HEK293 (cell line): ENCODE results near the gene CKS1B.

Experiments used
- GFI1B ChIP-seq: fragments of 450-650 bp; formaldehyde crosslinking; IDR thresholded peaks from 2 replicates; pipeline ENCODE4 v1.5.1; 2016; ENCODE audit warnings: missing biosample characterization, missing genetic modification characterization
- HOXD13 ChIP-seq: sonication (generic); formaldehyde crosslinking; IDR thresholded peaks from 2 replicates; pipeline ENCODE4 v1.8.0; 2022; ENCODE audit warnings: missing genetic modification reagents, borderline replicate concordance
- MEIS1 ChIP-seq: sonication (generic); formaldehyde crosslinking; IDR thresholded peaks from 2 replicates; pipeline ENCODE4 v1.8.1; 2022; ENCODE audit warnings: missing genetic modification reagents, mild to moderate bottlenecking, borderline replicate concordance
- OVOL3 ChIP-seq: fragments of 450-650 bp; formaldehyde crosslinking; IDR thresholded peaks from 2 replicates; pipeline ENCODE4 v1.5.1; 2016; ENCODE audit warnings: missing biosample characterization, missing genetic modification characterization
- SP7 ChIP-seq: fragments of 450-650 bp; formaldehyde crosslinking; IDR thresholded peaks from 2 replicates; pipeline ENCODE4 v1.5.1; 2016; ENCODE audit warnings: missing biosample characterization, missing genetic modification characterization
- TCF7L2 ChIP-seq: IDR thresholded peaks from 2 replicates; pipeline ENCODE4 v1.6.1; 2011; ENCODE audit warnings: low read depth, mild to moderate bottlenecking, inconsistent platforms, low read length, moderate library complexity, borderline replicate concordance
- ZBTB48 ChIP-seq: fragments of 450-650 bp; formaldehyde crosslinking; IDR thresholded peaks from 2 replicates; pipeline ENCODE4 v1.5.1; 2016; ENCODE audit warnings: missing biosample characterization, missing genetic modification characterization
- ZBTB8A ChIP-seq: fragments of 450-650 bp; formaldehyde crosslinking; IDR thresholded peaks from 2 replicates; pipeline ENCODE4 v1.5.1; 2016; ENCODE audit warnings: missing biosample characterization, missing genetic modification characterization
- ZNF138 ChIP-seq: fragments of 450-650 bp; formaldehyde crosslinking; IDR thresholded peaks from 2 replicates; pipeline ENCODE4 v1.5.1; 2016; ENCODE audit warnings: missing biosample characterization, missing genetic modification characterization, borderline replicate concordance
- ZNF146 ChIP-seq: fragments of 450-650 bp; formaldehyde crosslinking; IDR thresholded peaks from 2 replicates; pipeline ENCODE4 v1.5.1; 2016; ENCODE audit warnings: missing biosample characterization, missing genetic modification characterization
- ZNF16 ChIP-seq: fragments of 450-650 bp; formaldehyde crosslinking; IDR thresholded peaks from 2 replicates; pipeline ENCODE4 v1.5.1; 2016; ENCODE audit warnings: low read depth, missing biosample characterization, missing genetic modification characterization
- ZNF174 ChIP-seq: fragments of 450-650 bp; formaldehyde crosslinking; IDR thresholded peaks from 2 replicates; pipeline ENCODE4 v1.5.0; 2017; ENCODE audit warnings: missing biosample characterization, mild to moderate bottlenecking, missing genetic modification characterization
- ZNF175 ChIP-seq: fragments of 450-650 bp; formaldehyde crosslinking; IDR thresholded peaks from 2 replicates; pipeline ENCODE4 v1.5.1; 2016; ENCODE audit warnings: missing biosample characterization, missing genetic modification characterization
- ZNF2 ChIP-seq: fragments of 450-650 bp; formaldehyde crosslinking; IDR thresholded peaks from 2 replicates; pipeline ENCODE4 v1.5.1; 2016; ENCODE audit warnings: missing biosample characterization, missing genetic modification characterization
- ZNF211 ChIP-seq: fragments of 450-650 bp; formaldehyde crosslinking; IDR thresholded peaks from 2 replicates; pipeline ENCODE4 v1.5.1; 2016; ENCODE audit warnings: low read depth, missing biosample characterization, missing genetic modification characterization
- ZNF221 ChIP-seq: fragments of 450-650 bp; formaldehyde crosslinking; IDR thresholded peaks from 2 replicates; pipeline ENCODE4 v1.5.1; 2017; ENCODE audit warnings: missing biosample characterization, missing genetic modification characterization, borderline replicate concordance
- ZNF23 ChIP-seq: fragments of 450-650 bp; formaldehyde crosslinking; IDR thresholded peaks from 2 replicates; pipeline ENCODE4 v1.5.1; 2016; ENCODE audit warnings: missing biosample characterization, missing genetic modification characterization, borderline replicate concordance
- ZNF239 ChIP-seq: fragments of 450-650 bp; formaldehyde crosslinking; IDR thresholded peaks from 2 replicates; pipeline ENCODE4 v1.5.1; 2016; ENCODE audit warnings: missing biosample characterization, missing genetic modification characterization
- ZNF24 ChIP-seq: fragments of 450-650 bp; formaldehyde crosslinking; IDR thresholded peaks from 2 replicates; pipeline ENCODE4 v1.5.1; 2016; ENCODE audit warnings: missing biosample characterization, missing genetic modification characterization
- ZNF335 ChIP-seq: fragments of 450-650 bp; formaldehyde crosslinking; conservative IDR thresholded peaks from 2 replicates; pipeline ENCODE4 v1.5.1; 2016; ENCODE audit warnings: missing biosample characterization, missing genetic modification characterization
- ZNF391 ChIP-seq: fragments of 450-650 bp; formaldehyde crosslinking; IDR thresholded peaks from 2 replicates; pipeline ENCODE4 v1.5.1; 2016; ENCODE audit warnings: low read depth, missing biosample characterization, missing genetic modification characterization, borderline replicate concordance
- ZNF544 ChIP-seq: fragments of 450-650 bp; formaldehyde crosslinking; IDR thresholded peaks from 2 replicates; pipeline ENCODE4 v1.5.0; 2017; ENCODE audit warnings: missing biosample characterization, missing genetic modification characterization
- ZNF623 ChIP-seq: fragments of 450-650 bp; formaldehyde crosslinking; IDR thresholded peaks from 2 replicates; pipeline ENCODE4 v1.5.1; 2016; ENCODE audit warnings: missing biosample characterization, missing genetic modification characterization
- ZNF76 ChIP-seq: fragments of 450-650 bp; formaldehyde crosslinking; IDR thresholded peaks from 2 replicates; pipeline ENCODE4; 2016; ENCODE audit warnings: low read depth, missing biosample characterization, missing genetic modification characterization, borderline replicate concordance
- ZNF791 ChIP-seq: fragments of 450-650 bp; formaldehyde crosslinking; IDR thresholded peaks from 2 replicates; pipeline ENCODE4 v1.5.1; 2016; ENCODE audit warnings: missing biosample characterization, missing genetic modification characterization
- ZXDB ChIP-seq: fragments of 450-650 bp; formaldehyde crosslinking; IDR thresholded peaks from 2 replicates; pipeline ENCODE4 v1.5.1; 2016; ENCODE audit warnings: missing biosample characterization, missing genetic modification characterization
- TF ChIP-seq, protein P1 (sequence below): fragments of 450-650 bp; formaldehyde crosslinking; IDR thresholded peaks from 2 replicates; pipeline ENCODE4 v1.5.1; 2017; ENCODE audit warnings: missing biosample characterization, missing genetic modification characterization
- TF ChIP-seq, protein P2 (sequence below): sonication (generic); formaldehyde crosslinking; IDR thresholded peaks from 2 replicates; pipeline ENCODE4 v1.8.1; 2022; ENCODE audit warnings: mild to moderate bottlenecking, moderate library complexity, missing genetic modification reagents
- TF ChIP-seq, protein P3 (sequence below): IDR thresholded peaks from 2 replicates; pipeline ENCODE4 v1.6.1; 2011; ENCODE audit warnings: mild to moderate bottlenecking, low read depth, low read length, borderline replicate concordance
- TF ChIP-seq, protein P4 (sequence below): fragments of 450-650 bp; formaldehyde crosslinking; IDR thresholded peaks from 2 replicates; pipeline ENCODE4 v1.5.1; 2016; ENCODE audit warnings: missing biosample characterization, missing genetic modification characterization, borderline replicate concordance
- TF ChIP-seq, protein P5 (sequence below): fragments of 450-650 bp; formaldehyde crosslinking; IDR thresholded peaks from 2 replicates; pipeline ENCODE4 v1.5.1; 2016; ENCODE audit warnings: missing biosample characterization, missing genetic modification characterization

Gene CKS1B

DNA sequence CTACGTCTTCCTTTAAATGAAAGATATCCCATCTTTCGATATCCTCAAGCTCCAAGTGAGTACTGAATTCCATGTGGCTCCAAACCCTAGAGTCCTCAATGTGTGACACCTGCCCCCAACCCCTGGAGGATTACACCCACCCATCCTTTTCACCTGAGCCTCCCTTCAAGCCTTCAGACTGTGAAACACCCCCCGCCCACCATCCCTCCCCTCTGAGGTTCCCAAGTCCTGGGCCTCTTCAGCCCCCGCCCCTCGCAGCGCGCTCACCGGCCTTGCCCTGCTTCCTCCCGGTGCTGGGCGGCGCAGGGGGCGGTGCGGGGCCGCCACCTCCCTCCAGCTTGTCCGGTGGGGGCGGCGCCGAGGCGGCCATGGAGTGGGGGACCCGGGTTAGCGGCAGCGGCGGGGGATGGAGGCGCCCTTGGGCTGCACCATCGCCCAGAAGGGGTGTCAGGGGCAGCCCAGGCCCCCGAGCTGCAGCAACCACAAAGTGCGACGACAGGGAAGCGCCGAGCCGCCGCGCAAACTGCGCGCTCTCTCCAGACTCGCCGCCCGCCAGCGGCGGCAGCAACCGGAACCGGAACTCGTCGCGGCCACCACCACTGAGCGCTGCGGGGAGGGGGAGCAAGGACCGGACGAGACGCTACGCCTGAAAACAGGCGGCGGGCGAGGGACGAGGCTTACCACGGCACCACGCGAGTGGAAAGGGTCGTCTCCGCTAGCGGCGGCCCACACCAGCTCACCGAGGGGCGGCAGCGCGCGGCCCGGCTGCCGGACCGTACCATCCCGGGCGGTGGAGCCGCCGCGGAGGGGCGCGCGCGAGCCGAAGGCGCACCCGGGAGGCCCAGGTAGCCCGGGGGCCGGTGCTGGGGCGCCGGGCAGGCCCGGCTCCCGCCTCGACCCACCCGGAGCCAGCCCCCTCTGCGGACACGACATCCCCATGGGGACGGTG is 13.0 kb upstream of the CKS1B start, which contains the start of gene PYGO2 (continued):
- TF ChIP-seq ZNF544: no peak
- peak; percentile 85 for TF ChIP-seq ZXDB
- no peak for TF ChIP-seq ZNF175 (tag by site-specific recombination)
- TF ChIP-seq, protein P1, sequence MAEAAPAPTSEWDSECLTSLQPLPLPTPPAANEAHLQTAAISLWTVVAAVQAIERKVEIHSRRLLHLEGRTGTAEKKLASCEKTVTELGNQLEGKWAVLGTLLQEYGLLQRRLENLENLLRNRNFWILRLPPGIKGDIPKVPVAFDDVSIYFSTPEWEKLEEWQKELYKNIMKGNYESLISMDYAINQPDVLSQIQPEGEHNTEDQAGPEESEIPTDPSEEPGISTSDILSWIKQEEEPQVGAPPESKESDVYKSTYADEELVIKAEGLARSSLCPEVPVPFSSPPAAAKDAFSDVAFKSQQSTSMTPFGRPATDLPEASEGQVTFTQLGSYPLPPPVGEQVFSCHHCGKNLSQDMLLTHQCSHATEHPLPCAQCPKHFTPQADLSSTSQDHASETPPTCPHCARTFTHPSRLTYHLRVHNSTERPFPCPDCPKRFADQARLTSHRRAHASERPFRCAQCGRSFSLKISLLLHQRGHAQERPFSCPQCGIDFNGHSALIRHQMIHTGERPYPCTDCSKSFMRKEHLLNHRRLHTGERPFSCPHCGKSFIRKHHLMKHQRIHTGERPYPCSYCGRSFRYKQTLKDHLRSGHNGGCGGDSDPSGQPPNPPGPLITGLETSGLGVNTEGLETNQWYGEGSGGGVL (tag by site-specific recombination): peak; percentile 90
- no peak for TF ChIP-seq ZNF239 (tag by site-specific recombination)
- TF ChIP-seq OVOL3 (tag by site-specific recombination): peak; percentile 21; the same call in 1 of the 2 replicates
- no peak for TF ChIP-seq ZNF623
- no peak for TF ChIP-seq TCF7L2
- TF ChIP-seq ZNF335 (tag by site-specific recombination): no peak
- no peak for TF ChIP-seq ZNF138 (tag by site-specific recombination)
- TF ChIP-seq, protein P2, sequence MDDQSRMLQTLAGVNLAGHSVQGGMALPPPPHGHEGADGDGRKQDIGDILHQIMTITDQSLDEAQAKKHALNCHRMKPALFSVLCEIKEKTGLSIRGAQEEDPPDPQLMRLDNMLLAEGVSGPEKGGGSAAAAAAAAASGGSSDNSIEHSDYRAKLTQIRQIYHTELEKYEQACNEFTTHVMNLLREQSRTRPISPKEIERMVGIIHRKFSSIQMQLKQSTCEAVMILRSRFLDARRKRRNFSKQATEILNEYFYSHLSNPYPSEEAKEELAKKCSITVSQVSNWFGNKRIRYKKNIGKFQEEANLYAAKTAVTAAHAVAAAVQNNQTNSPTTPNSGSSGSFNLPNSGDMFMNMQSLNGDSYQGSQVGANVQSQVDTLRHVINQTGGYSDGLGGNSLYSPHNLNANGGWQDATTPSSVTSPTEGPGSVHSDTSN (CRISPR knock-in tag): 0 out of 2 replicates have a peak, but pooled peaks have one; percentile 59
- TF ChIP-seq ZNF2: peak; percentile 51; the same call in 1 of the 2 replicates
- no peak for TF ChIP-seq ZNF24 (tag by site-specific recombination)
- TF ChIP-seq HOXD13: no peak
- TF ChIP-seq GFI1B (tag by site-specific recombination): no peak
- TF ChIP-seq ZNF391 (tag by site-specific recombination): peak; percentile 18; the same call in 1 of the 2 replicates
- TF ChIP-seq ZNF23 (tag by site-specific recombination): no peak
- TF ChIP-seq SP7 (tag by site-specific recombination): peak; percentile 68
- no peak for TF ChIP-seq ZNF211 (tag by site-specific recombination)
- no peak for TF ChIP-seq ZNF174 (tag by site-specific recombination)
- no peak for TF ChIP-seq MEIS1 (CRISPR knock-in tag)
- no peak for TF ChIP-seq ZBTB48 (tag by site-specific recombination)
- TF ChIP-seq, protein P3, sequence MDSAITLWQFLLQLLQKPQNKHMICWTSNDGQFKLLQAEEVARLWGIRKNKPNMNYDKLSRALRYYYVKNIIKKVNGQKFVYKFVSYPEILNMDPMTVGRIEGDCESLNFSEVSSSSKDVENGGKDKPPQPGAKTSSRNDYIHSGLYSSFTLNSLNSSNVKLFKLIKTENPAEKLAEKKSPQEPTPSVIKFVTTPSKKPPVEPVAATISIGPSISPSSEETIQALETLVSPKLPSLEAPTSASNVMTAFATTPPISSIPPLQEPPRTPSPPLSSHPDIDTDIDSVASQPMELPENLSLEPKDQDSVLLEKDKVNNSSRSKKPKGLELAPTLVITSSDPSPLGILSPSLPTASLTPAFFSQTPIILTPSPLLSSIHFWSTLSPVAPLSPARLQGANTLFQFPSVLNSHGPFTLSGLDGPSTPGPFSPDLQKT: peak; percentile 69; the same call in 1 of the 2 replicates
- peak; percentile 99 for TF ChIP-seq ZBTB8A (tag by site-specific recombination)
- TF ChIP-seq ZNF791: no peak
- TF ChIP-seq ZNF16: no peak
- TF ChIP-seq ZNF146 (tag by site-specific recombination): 0 out of 2 replicates have a peak, but pooled peaks have one; percentile 31
- TF ChIP-seq, protein P4, sequence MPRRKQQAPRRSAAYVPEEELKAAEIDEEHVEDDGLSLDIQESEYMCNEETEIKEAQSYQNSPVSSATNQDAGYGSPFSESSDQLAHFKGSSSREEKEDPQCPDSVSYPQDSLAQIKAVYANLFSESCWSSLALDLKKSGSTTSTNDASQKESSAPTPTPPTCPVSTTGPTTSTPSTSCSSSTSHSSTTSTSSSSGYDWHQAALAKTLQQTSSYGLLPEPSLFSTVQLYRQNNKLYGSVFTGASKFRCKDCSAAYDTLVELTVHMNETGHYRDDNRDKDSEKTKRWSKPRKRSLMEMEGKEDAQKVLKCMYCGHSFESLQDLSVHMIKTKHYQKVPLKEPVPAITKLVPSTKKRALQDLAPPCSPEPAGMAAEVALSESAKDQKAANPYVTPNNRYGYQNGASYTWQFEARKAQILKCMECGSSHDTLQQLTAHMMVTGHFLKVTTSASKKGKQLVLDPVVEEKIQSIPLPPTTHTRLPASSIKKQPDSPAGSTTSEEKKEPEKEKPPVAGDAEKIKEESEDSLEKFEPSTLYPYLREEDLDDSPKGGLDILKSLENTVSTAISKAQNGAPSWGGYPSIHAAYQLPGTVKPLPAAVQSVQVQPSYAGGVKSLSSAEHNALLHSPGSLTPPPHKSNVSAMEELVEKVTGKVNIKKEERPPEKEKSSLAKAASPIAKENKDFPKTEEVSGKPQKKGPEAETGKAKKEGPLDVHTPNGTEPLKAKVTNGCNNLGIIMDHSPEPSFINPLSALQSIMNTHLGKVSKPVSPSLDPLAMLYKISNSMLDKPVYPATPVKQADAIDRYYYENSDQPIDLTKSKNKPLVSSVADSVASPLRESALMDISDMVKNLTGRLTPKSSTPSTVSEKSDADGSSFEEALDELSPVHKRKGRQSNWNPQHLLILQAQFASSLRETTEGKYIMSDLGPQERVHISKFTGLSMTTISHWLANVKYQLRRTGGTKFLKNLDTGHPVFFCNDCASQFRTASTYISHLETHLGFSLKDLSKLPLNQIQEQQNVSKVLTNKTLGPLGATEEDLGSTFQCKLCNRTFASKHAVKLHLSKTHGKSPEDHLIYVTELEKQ (tag by site-specific recombination): 0 out of 2 replicates have a peak, but pooled peaks have one; percentile 18
- peak; percentile 63; the same call in 1 of the 2 replicates for TF ChIP-seq ZNF76 (tag by site-specific recombination)
- TF ChIP-seq, protein P5, sequence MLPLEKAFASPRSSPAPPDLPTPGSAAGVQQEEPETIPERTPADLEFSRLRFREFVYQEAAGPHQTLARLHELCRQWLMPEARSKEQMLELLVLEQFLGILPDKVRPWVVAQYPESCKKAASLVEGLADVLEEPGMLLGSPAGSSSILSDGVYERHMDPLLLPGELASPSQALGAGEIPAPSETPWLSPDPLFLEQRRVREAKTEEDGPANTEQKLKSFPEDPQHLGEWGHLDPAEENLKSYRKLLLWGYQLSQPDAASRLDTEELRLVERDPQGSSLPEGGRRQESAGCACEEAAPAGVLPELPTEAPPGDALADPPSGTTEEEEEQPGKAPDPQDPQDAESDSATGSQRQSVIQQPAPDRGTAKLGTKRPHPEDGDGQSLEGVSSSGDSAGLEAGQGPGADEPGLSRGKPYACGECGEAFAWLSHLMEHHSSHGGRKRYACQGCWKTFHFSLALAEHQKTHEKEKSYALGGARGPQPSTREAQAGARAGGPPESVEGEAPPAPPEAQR (tag by site-specific recombination): no peak; the same call in 1 of the 2 replicates
- TF ChIP-seq ZNF221 (tag by site-specific recombination): no peak
